Pancreas (tissue), 10 donors: ENCODE measurements around the gene PIP5K1A. TPM values are rescaled to one million over a fixed set of nuclear protein-coding genes. Genes with fewer than 3 reads are reported as not detected.

Experiments used
- ATAC-seq, 4 donors: fragments of 200-7000 bp; cut with Tn5 transposase; one replicate each; pipeline versions ENCODE4 v1.8.0 to v1.9.1; 2020; ENCODE audit warnings: mild to moderate bottlenecking in 4 of 4, moderate library complexity in 4 of 4
- DNase-seq, 6 donors: peaks; one replicate each; pipeline ENCODE4 v3.0.0-alpha.2; 2020
- FAIRE-seq: peaks from 2 replicates; lab custom pipeline; 2012; peaks lifted over from hg19 to GRCh38; lab: Jason Lieb, UNC
- H3K27ac ChIP-seq, 4 donors: fragments of 200-600 bp; sonication (generic); 1 replicate in 3 of 4; 2 replicates in 1 of 4; pipeline versions ENCODE4 v1.5.0 to v1.8.0; 2020
- H3K27me3 ChIP-seq, 4 donors: fragments of 200-600 bp; one replicate each; pipeline ENCODE4 v1.8.0; 2021
- H3K36me3 ChIP-seq, 3 donors: fragments of 200-600 bp; sonication (generic) in 1 of 3; one replicate each; pipeline versions ENCODE4 v1.5.0 to v1.8.0; 2020 to 2021
- H3K4me1 ChIP-seq, 3 donors: fragments of 200-600 bp; one replicate each; pipeline ENCODE4 v1.8.0; 2021
- H3K4me3 ChIP-seq, 4 donors: fragments of 200-600 bp; sonication (generic) in 2 of 4; one replicate each; pipeline versions ENCODE4 v1.5.0 to v1.8.0; 2020 to 2021
- H3K9me3 ChIP-seq, 4 donors: fragments of 200-600 bp; one replicate each; pipeline ENCODE4 v1.8.0; 2021
- CTCF ChIP-seq, 4 donors: fragments of 200-600 bp; sonication (generic) in 3 of 4; IDR thresholded peaks; one replicate each; pipeline versions ENCODE4 v1.5.0 to v1.8.0; 2021; ENCODE audit warnings: antibody characterized with exemption in 4 of 4
- WGBS, 2 donors: extraction: QIAGEN DNeasy Blood & Tissue Kit; methylation state at CpG; one replicate each; pipeline ENCODE4 v1.1.7; 2013; 5-methylcytosine and 5-hydroxymethylcytosine counted together
- intact Hi-C, 3 donors: fragments of 100-400 bp; cut with DNase I; formaldehyde crosslinking; loops; one replicate each; pipeline versions ENCODE4 v1.11.1 to v1.14.2; 2022
- polyA plus RNA-seq, 2 donors: library from polyadenylated mRNA; stranded (reverse); fragments of 200-250 nt; gene quantifications; one replicate each; pipeline ENCODE4 v1.2.3, GENCODE V29; 2013
- total RNA-seq, 6 donors: library from RNA; stranded (reverse); fragmentation: NEBNext Ultra II Directional in 4 of 6; extraction: Animal tissue kit (Norgen Biotek cat#: 25700) in 4 of 6; gene quantifications; one replicate each; pipeline versions ENCODE4 v1.2.1 to v1.2.4, GENCODE V29; 2021 to 2023
- donor health status: healthy with polysubstance abuse.
- donor health status: DM: no; HTN: no; CAD: no; lungs with moderate emphysema.
- donor health status: DM: no; HTN: no; CAD: no.
- donor health status: control.
- donor health status: control.
- donor health status: Bipolar disorder and iron deficiency.
- donor health status: DM: yes; HTN: yes; CAD: no.
- donor health status: DM: no; HTN: no; CAD: no.
- donor health status: DM: no; HTN: no; CAD: no.
- donor health status: DM: yes; HTN: yes; CAD: no.

PIP5K1A gene
- total and polyA plus RNA-seq, 8 donors, result 10.1 to 22.6 (median 16.3) TPM

DNA sequence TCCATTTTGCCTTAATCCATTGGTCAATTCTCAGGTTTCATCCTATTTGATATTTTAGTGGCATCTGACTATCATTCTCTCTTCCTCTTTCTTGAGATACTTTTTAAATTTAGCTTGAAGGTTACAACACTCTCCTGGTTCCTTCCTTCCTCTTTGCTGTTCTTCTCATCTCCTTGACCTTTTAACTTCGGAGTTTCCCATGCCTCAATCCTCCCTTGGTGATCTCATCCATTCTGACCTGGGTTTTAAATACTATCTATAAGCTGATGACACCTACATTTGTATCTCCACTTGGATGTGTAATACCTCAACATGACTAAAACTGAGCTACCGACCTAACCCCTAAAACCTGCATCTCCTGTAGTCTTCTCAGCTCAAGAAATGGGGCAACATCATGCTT, 78.9 kb downstream of the PIP5K1A start:
- H3K27ac ChIP-seq, result no peak overlapping the region
- DNase-seq (no peak), FAIRE-seq (no peak), ATAC-seq (no peak)
- no peaks in the 10 kb centered on the region for H3K27me3 ChIP-seq
- TF ChIP-seq CTCF (IDR thresholded peaks at IDR 0.05), result no peak
- intact Hi-C loops, result no loop called here
- H3K9me3 ChIP-seq, result no peaks in the 10 kb centered on the region
- WGBS, 2 donors, result 62 to 63% methylated on average over 2 of the region's 2 CpGs
- no peaks in the 10 kb centered on the region for H3K36me3 ChIP-seq
- no peak overlapping the region for H3K4me3 ChIP-seq
- no peaks in the 10 kb centered on the region for H3K4me1 ChIP-seq

DNA sequence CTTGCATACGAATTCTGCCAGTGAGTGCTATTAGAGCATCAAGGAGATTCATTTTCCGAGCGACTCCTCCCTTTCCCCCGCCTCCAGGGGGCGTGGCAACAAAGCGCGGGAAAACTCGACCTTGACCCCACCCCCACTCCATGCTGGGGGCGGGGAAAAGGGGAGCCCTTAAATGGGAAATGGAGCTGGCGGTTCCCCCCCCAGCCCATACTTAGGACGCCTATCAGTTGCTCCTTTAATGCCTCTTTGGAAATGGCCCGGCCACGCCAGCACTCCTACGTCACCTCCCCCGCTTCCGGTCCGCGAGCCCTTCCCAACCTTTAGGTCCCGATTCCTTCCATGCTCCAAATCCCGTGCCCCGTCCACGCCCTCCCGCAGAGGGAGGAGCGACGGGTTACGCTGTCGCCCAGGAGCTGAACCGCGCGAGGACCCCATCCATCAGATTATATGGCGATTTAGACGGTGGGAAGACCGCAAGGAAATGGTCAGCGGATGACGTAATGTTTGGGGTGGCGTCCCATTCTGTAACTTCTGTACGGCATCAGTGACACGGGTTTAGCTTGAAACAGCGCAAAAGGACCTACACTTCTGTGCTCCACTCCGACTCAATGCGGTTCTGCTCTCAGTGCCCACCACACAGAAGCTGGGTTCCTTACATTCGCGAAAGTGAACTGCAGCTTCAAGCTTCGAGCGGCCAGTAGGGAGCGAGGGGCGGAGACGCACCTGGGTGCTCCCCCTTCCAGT, 83.0 kb downstream of the PIP5K1A start:
- no peaks in the 10 kb centered on the region for H3K27me3 ChIP-seq
- no peaks in the 10 kb centered on the region for H3K9me3 ChIP-seq
- TF ChIP-seq CTCF (IDR thresholded peaks at IDR 0.05), result peak in 2 of 4 donors; percentile 13
- H3K4me1 ChIP-seq, result peaks cover 0 to 4% (median 2%) of the 10 kb centered on the region in 3 donors
- H3K36me3 ChIP-seq, result peaks cover 0 to 14% (median 3%) of the 10 kb centered on the region in 3 donors
- FAIRE-seq (peak; percentile 69), DNase-seq (peak; percentile 94 to 97 (median 96)), ATAC-seq (peak; percentile 74 to 83 (median 78))
- peak overlapping the region; percentile 36 to 92 (median 70) for H3K4me3 ChIP-seq
- intact Hi-C loops, result no loop called here
- peak overlapping the region; percentile 97 to 99 (median 98) for H3K27ac ChIP-seq
- WGBS, 2 donors, result 0 to 1% methylated on average over 43 to 48 of the region's 48 CpGs

DNA sequence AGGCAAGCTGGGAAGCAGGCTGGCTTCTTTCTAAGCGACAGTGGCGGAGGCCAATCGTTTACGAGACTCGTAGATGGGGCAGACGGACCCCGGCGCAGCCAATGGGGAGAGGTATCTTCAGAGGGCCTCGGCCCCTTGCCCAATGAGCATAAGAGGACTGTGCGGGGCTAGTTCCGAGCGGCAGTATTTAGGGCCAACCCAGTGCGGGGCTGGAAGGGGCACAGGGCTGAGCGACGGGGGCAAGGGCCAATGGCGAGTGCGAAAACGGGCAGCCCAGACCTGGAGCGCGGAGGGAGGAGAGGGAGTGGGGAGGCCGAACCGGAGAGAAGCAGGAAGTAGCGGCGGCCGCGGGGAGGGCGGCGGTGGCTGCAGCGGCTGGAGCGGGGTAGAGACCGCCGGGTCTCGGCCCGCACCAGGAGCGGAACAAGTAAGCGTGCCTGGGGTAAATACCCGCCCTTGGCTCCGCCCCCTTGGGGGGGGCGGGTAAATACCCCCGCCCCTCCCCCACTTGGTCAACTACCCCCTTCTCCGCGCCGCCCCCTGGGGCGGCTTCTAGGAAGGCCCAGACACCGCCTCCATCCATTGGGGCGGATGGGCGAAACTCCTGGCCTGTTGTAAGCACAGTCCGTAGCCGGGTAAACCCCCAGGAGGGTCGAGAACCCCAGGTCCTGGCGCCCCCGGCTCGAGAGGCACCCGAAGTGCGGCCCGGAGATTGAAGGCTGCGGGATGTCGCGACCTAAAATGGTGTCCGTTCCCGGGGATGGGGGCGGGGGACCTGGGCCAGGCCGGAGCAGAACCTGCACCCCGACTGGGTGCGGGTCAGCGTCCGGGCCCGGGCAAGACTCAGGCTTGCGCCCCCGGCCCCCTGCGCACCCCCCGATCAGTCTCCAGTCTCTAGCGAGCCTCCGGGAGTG, 83.9 kb downstream of the PIP5K1A start, which contains the start of gene ZNF687:
Gene ZNF687, plus strand, starts transcription at position 331 of the 914 bp plus-strand sequence. CDS start 3,993 bp downstream, outside the sequence.
- peak; percentile 80 to 89 (median 82) for ATAC-seq
- intact Hi-C loops, result no loop called here
- TF ChIP-seq CTCF (IDR thresholded peaks at IDR 0.05), result no peak
- Histone ChIP-seq H3K4me1 (peaks cover 0 to 4% (median 2%) of the 10 kb centered on the region in 3 donors), H3K27ac (peak within 1 kb of the TSS; percentile 97 to 99 (median 98)), H3K36me3 (peaks cover 0 to 23% (median 11%) of the 10 kb centered on the region in 3 donors), H3K4me3 (peak within 1 kb of the TSS; percentile 82 to 92 (median 86)), H3K9me3 (no peaks in the 10 kb centered on the region), H3K27me3 (no peaks in the 10 kb centered on the region)
- peak; percentile 96 for FAIRE-seq
- WGBS, 2 donors, result 0% methylated on average over 47 to 74 of the region's 74 CpGs
- DNase-seq, result peak; percentile 97 to 100 (median 100)

- ATAC-seq, result peak in 3 of 4 donors; percentile 0 to 1 (median 0)
Observed at GRCh38 chr1:151282883-151283725, 84.8 kb downstream of the PIP5K1A start.

More at GRCh38 chr1:151282883-151283725, 84.8 kb downstream of the PIP5K1A start:
- H3K4me3 ChIP-seq, result peak overlapping the region; percentile 82 to 92 (median 86)
- no peaks in the 10 kb centered on the region for H3K9me3 ChIP-seq
- peaks cover 5 to 31% (median 18%) of the 10 kb centered on the region in 3 donors for H3K36me3 ChIP-seq
- H3K27ac ChIP-seq, result peak overlapping the region; percentile 97 to 99 (median 98)
- no peak for TF ChIP-seq CTCF (IDR thresholded peaks at IDR 0.05)
- intact Hi-C loops, result no loop called here
- FAIRE-seq, result no peak
- peaks cover 0 to 4% (median 2%) of the 10 kb centered on the region in 3 donors for H3K4me1 ChIP-seq
- no peaks in the 10 kb centered on the region for H3K27me3 ChIP-seq
- 3% methylated on average over 31 to 44 of the region's 44 CpGs for WGBS, 2 donors
- DNase-seq, result peak; percentile 39 to 85 (median 58)
